Peyer's patch (tissue), 4 donors: ENCODE data around the gene GARIN5B. TPM values are rescaled to one million over a fixed set of nuclear protein-coding genes. Genes with fewer than 3 reads are reported as not detected.
A peak's percentile ranks its signal among the peaks of the same experiment; 100 is the strongest.

Experiments
- DNase-seq, 3 donors: peaks; one replicate each; pipeline ENCODE4 v3.0.0-alpha.2; 2017 to 2019
- H3K27ac ChIP-seq, 4 donors: fragments of 200-600 bp; sonication (generic); one replicate each; pipeline ENCODE4 v1.5.1; 2016 to 2019
- H3K27me3 ChIP-seq, 2 donors: fragments of 200-600 bp; sonication (generic); one replicate each; pipeline ENCODE4 v1.5.1; 2019
- H3K36me3 ChIP-seq, 3 donors: fragments of 200-600 bp; sonication (generic); one replicate each; pipeline ENCODE4 v1.5.1; 2016 to 2019
- H3K4me1 ChIP-seq, 4 donors: fragments of 200-600 bp; sonication (generic); one replicate each; pipeline ENCODE4 v1.5.1; 2016 to 2019
- H3K4me3 ChIP-seq, 4 donors: fragments of 200-600 bp; sonication (generic); 1 replicate in 3 of 4; 2 replicates in 1 of 4; pipeline ENCODE4 v1.5.1; 2016 to 2019; ENCODE audit warnings: mild to moderate bottlenecking in 1 of 4
- H3K9me3 ChIP-seq, 4 donors: fragments of 200-600 bp; sonication (generic); one replicate each; pipeline ENCODE4 v1.5.1; 2016 to 2019; ENCODE audit warnings: mild to moderate bottlenecking in 1 of 4
- POLR2A ChIP-seq, 2 donors: fragments of 450-650 bp; IDR thresholded peaks; one replicate each; pipeline ENCODE4 v1.5.1; 2017; ENCODE audit warnings: antibody characterized with exemption in 2 of 2, mild to moderate bottlenecking in 2 of 2, moderate library complexity in 2 of 2
- total RNA-seq, 4 donors: library from RNA; depleted of rRNA; stranded (reverse); fragments of >200 nt; gene quantifications; one replicate each; pipeline ENCODE4 v1.1.0, GENCODE V29; 2016
- TF ChIP-seq, protein P1 (sequence below), 6 experiments: fragments of 450-650 bp in 4 of 6; fragments of 200-600 bp in 2 of 6; sonication (generic) in 1 of 6; IDR thresholded peaks; one replicate each; pipeline ENCODE4 v1.5.1; 2017 to 2019; ENCODE audit warnings: antibody characterized with exemption in 6 of 6, mild to moderate bottlenecking in 3 of 6, moderate library complexity in 1 of 6

The GARIN5B gene
- total RNA-seq, 4 donors from 2014 or later: not detected

DNA sequence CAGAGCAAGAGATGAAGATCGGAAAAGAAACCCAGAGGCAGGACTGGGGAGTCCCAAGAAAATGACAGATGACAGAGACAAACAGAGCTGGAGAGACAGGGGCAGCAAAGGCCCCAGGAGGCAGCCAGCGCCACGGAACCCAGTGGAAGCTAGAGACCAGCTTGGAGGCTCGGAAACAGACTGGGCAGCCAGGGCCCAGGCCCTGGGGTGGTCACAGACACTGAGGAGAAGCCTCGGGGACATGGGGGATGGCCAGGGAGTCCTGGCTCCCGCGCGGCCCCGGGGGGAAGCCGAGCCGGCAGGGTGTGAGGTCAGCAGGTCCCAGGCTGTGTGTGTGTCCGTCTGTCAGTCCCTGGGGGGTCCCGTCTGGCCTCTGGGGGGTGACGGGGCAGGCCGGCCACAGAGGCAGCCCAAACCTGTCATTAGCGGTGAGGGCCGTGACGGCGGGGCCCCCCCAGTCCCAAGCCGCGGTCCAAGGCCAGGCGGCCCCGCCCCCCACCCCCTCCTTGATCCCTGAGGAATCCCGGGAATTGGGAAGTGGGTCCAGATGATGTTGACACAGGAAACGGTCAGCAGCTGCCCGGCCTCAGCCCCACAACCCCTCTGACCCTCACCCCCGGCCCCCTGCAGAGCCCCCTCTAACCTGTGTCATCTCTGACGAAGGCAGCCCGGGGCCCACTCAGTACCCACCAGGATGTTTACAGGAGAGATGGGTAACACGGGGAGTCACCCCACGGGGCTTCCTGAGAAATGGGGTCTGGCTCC, 11.1 kb upstream of the GARIN5B start:
- no peaks in the 10 kb centered on the region for H3K36me3 ChIP-seq
- TF ChIP-seq, protein P1, sequence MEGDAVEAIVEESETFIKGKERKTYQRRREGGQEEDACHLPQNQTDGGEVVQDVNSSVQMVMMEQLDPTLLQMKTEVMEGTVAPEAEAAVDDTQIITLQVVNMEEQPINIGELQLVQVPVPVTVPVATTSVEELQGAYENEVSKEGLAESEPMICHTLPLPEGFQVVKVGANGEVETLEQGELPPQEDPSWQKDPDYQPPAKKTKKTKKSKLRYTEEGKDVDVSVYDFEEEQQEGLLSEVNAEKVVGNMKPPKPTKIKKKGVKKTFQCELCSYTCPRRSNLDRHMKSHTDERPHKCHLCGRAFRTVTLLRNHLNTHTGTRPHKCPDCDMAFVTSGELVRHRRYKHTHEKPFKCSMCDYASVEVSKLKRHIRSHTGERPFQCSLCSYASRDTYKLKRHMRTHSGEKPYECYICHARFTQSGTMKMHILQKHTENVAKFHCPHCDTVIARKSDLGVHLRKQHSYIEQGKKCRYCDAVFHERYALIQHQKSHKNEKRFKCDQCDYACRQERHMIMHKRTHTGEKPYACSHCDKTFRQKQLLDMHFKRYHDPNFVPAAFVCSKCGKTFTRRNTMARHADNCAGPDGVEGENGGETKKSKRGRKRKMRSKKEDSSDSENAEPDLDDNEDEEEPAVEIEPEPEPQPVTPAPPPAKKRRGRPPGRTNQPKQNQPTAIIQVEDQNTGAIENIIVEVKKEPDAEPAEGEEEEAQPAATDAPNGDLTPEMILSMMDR (IDR thresholded peaks at IDR 0.05): no peak
- no peak for TF ChIP-seq POLR2A (IDR thresholded peaks at IDR 0.05)
- H3K27me3 ChIP-seq: peaks cover 0 to 41% of the 10 kb centered on the region in 2 donors
- H3K27ac ChIP-seq: no peak overlapping the region
- H3K4me3 ChIP-seq: peak overlapping the region in 1 of 4 donors; percentile 4
- H3K9me3 ChIP-seq: no peaks in the 10 kb centered on the region
- no peak for DNase-seq
- H3K4me1 ChIP-seq: peaks cover 0 to 24% (median 6%) of the 10 kb centered on the region in 4 donors

DNA sequence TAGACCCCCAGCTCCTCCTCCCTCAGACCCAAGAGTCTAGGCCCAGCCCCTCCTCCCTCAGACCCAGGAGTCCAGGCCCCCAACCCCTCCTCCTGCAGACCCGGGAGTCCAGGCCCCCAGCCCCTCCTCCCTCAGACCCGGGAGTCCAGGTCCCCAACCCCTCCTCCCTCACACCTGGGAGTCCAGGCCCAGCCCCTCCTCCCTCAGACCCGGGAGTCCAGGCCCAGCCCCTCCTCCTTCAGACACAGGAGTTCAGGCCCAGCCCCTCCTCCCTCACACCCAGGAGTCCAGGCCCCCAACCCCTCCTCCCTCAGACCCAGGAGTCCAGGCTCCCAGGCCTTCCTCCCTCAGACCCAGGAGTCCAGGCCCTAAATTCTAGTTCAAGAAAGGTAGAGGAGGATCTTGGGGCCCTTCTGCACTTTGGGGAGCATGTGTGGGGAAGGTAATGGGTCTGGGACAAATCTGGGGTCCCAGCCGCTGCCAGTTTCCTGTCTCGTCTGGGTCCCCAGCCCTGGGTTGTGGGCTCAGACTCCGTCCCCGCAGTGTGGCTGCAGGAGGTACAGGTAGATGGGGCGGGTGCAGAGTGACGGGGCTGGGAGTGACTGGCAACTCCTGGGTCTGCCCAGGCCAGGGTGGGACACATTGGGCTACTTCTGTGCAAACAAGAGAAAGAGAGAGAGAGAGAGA, 10.4 kb upstream of the GARIN5B start:
- Histone ChIP-seq H3K36me3 (no peaks in the 10 kb centered on the region), H3K27ac (no peak overlapping the region), H3K27me3 (peaks cover 0 to 48% of the 10 kb centered on the region in 2 donors), H3K4me1 (peaks cover 0 to 31% (median 8%) of the 10 kb centered on the region in 4 donors), H3K4me3 (no peak overlapping the region), H3K9me3 (no peaks in the 10 kb centered on the region)
- no peak for DNase-seq
- TF ChIP-seq, protein P1 (IDR thresholded peaks at IDR 0.05): no peak
- TF ChIP-seq POLR2A (IDR thresholded peaks at IDR 0.05): no peak

DNA sequence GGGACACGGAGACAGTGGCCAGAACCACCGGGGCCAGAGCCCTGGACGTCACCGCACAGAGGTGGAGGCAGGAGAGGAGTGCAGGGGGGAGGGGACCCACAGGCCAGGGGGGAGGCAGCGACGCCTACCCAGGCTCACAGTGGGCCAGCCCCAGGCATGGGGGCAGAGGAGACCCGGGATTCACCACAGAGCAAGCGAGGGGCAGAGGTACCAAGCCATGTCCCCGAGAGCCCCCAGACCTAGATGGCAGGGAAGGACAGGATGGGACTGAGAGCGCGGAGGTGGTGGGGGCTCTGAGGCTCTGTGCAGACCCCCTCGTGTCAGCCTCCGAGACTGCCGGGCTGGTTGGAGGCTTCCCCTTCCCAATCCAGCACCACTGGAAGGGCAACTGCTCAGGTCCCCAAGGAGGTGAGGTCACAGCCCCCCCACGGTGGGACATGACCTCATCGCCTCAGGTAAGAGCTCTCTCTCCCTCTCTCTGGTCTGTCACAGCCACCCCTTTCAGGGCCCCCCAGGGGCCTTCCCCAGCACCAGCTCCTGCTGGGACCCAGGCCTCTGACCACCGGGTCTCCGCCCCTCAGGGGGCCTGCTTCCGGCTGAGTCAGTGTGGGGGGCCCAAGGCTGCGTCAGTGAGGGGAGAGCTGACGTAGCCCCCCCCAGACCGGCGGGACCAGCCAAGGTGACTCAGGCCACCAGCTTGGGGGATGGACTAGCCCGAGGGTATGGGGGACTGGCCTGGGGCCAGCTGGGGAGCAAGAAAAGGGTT, 9.4 kb upstream of the GARIN5B start:
- TF ChIP-seq POLR2A (IDR thresholded peaks at IDR 0.05): no peak
- TF ChIP-seq, protein P1 (IDR thresholded peaks at IDR 0.05): no peak
- Histone ChIP-seq H3K4me1 (peaks cover 0 to 27% (median 8%) of the 10 kb centered on the region in 4 donors), H3K9me3 (no peaks in the 10 kb centered on the region), H3K4me3 (no peak overlapping the region), H3K27me3 (peaks cover 0 to 50% of the 10 kb centered on the region in 2 donors), H3K36me3 (no peaks in the 10 kb centered on the region), H3K27ac (no peak overlapping the region)
- DNase-seq: no peak

DNA sequence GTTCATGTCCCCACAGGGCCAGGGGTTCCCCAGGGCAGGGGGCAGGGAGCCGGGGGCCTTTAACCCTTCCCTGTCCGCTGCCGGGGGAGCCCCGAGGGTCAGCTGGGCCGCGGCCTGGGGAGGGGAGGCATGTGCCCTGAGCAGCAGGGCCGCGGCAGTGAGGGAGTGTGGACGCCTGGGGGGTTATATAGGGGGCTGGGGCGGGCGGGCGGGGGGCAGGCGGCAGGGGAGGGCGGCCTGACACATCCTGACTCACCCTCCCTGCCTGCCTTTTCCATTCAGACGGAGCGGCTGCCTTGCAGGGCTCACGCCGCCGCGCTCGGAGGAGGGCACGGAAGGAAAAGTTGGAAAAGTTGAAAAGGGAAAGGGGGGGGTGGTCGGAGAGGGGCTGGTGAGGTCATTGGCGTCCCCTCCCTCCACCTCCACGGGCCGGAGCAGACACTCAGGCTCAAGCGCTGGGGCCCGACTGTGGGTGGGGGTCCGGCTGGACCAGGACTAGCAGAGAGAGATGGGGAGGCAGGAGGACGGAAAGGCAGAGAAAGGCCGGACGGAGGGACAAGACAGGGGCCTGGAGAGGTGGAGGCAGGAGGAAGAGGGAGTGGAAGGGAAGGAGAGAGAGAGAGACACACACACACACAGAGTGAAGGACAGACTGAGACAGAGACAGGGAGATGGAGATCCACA, 7.4 kb upstream of the GARIN5B start, which contains the start of gene IL11:
Gene IL11, minus strand, starts transcription at position 159 of the 684 bp plus-strand sequence. Its CDS starts 153 bp downstream, at position 6.
- H3K4me1 ChIP-seq: peaks cover 0 to 25% (median 8%) of the 10 kb centered on the region in 4 donors
- TF ChIP-seq, protein P1 (IDR thresholded peaks at IDR 0.05): no peak
- TF ChIP-seq POLR2A (IDR thresholded peaks at IDR 0.05): no peak
- H3K9me3 ChIP-seq: no peaks in the 10 kb centered on the region
- no peaks in the 10 kb centered on the region for H3K36me3 ChIP-seq
- no peak within 1 kb of the TSS for H3K27ac ChIP-seq
- DNase-seq: no peak
- peak within 1 kb of the TSS in 3 of 4 donors; percentile 36 to 44 (median 42) for H3K4me3 ChIP-seq
- peaks cover 0 to 47% of the 10 kb centered on the region in 2 donors for H3K27me3 ChIP-seq
